LNCaP clone FGC (cell line): ENCODE data around the gene COL17A1.

Source experiments
- DNase-seq: peaks from one replicate; pipeline ENCODE4 v3.0.0-alpha.2; 2011; ENCODE audit warnings: low read depth
- H3K4me3 ChIP-seq: 2 replicates; pipeline ENCODE4 v1.5.1; 2011; ENCODE audit warnings: mild to moderate bottlenecking, low read depth, low read length, control low read depth
- CTCF ChIP-seq: IDR thresholded peaks from 2 replicates; pipeline ENCODE4 v1.5.1; 2012; ENCODE audit warnings: mild to moderate bottlenecking; ENCODE audit not compliant: control insufficient read depth, insufficient read depth; ENCODE audit errors: extremely low read depth

The COL17A1 gene

GRCh38 chr10:104099269-104099668 lies 13.6 kb upstream of the COL17A1 start:
- TF ChIP-seq CTCF: no peak
- no peak for DNase-seq
- H3K4me3 ChIP-seq: no peak overlapping the region

GRCh38 chr10:104098358-104098925 lies 12.8 kb upstream of the COL17A1 start:
- no peak overlapping the region for H3K4me3 ChIP-seq
- no peak for TF ChIP-seq CTCF
- DNase-seq: no peak

GRCh38 chr10:104096692-104097091 lies 11.0 kb upstream of the COL17A1 start:
- H3K4me3 ChIP-seq: no peak overlapping the region
- TF ChIP-seq CTCF: no peak
- no peak for DNase-seq

- no peak overlapping the region for H3K4me3 ChIP-seq
- no peak for DNase-seq
- TF ChIP-seq CTCF: no peak
These were observed 7.1 kb upstream of the COL17A1 start for GRCh38 chr10:104092749-104093148.

- TF ChIP-seq CTCF: no peak
- H3K4me3 ChIP-seq: no peak overlapping the region
- DNase-seq: no peak
These were observed 4.9 kb upstream of the COL17A1 start for GRCh38 chr10:104090611-104091010.

GRCh38 chr10:104089621-104090020 lies 3.9 kb upstream of the COL17A1 start:
- DNase-seq: no peak
- no peak overlapping the region for H3K4me3 ChIP-seq
- no peak for TF ChIP-seq CTCF

- no peak overlapping the region for H3K4me3 ChIP-seq
- no peak for DNase-seq
- TF ChIP-seq CTCF: no peak
These were observed 2.6 kb upstream of the COL17A1 start for GRCh38 chr10:104088239-104088638.
